HepG2 (cell line): ENCODE measurements around the gene MTMR3. TPM values are rescaled to one million over a fixed set of nuclear protein-coding genes. Genes with fewer than 3 reads are reported as not detected.

Source experiments
- AGO1 ChIP-seq: fragments of 200-400 bp; formaldehyde crosslinking; IDR thresholded peaks from 2 replicates; pipeline ENCODE4 v1.6.1; 2017; ENCODE audit warnings: mild to moderate bottlenecking, low read depth, low read length, moderate library complexity; ENCODE audit not compliant: poor library complexity, severe bottlenecking
- ATF1 ChIP-seq: IDR thresholded peaks from 2 replicates; pipeline ENCODE4 v1.6.1; 2016; ENCODE audit warnings: mild to moderate bottlenecking, control low read depth
- DNMT1 ChIP-seq: sonication (generic); formaldehyde crosslinking; IDR thresholded peaks from 2 replicates; pipeline ENCODE4 v1.5.1; 2020; ENCODE audit warnings: mild to moderate bottlenecking, missing genetic modification reagents
- FIP1L1 ChIP-seq: fragments of 200-400 bp; formaldehyde crosslinking; IDR thresholded peaks from 2 replicates; pipeline ENCODE4 v1.6.1; 2018; ENCODE audit warnings: low read depth, mild to moderate bottlenecking, low read length, moderate library complexity, borderline replicate concordance; ENCODE audit not compliant: insufficient read depth
- FOSL2 ChIP-seq: sonication (generic); formaldehyde crosslinking; IDR thresholded peaks from 2 replicates; pipeline ENCODE4 v1.4.0; 2020; ENCODE audit warnings: missing genetic modification reagents
- NR1H2 ChIP-seq: sonication (generic); formaldehyde crosslinking; IDR thresholded peaks from 2 replicates; pipeline ENCODE4 v1.8.1; 2022; ENCODE audit warnings: low read depth, missing genetic modification reagents, borderline replicate concordance
- RELA ChIP-seq: sonication (generic); formaldehyde crosslinking; IDR thresholded peaks from 2 replicates; pipeline ENCODE4 v1.4.0; 2020; ENCODE audit warnings: missing genetic modification reagents
- SMC3 ChIP-seq: IDR thresholded peaks from 2 replicates; pipeline ENCODE4 v1.6.1; 2011; ENCODE audit warnings: low read length, improper control_type of control experiment
- TFDP1 ChIP-seq: IDR thresholded peaks from 2 replicates; pipeline ENCODE4 v1.6.1; 2016; ENCODE audit warnings: missing compliant biosample characterization, missing genetic modification reagents, borderline replicate concordance
- ZNF263 ChIP-seq: sonication (generic); formaldehyde crosslinking; IDR thresholded peaks from 2 replicates; pipeline ENCODE4 v1.4.0; 2020; ENCODE audit warnings: missing genetic modification reagents
- ZNF451 ChIP-seq: sonication (generic); formaldehyde crosslinking; IDR thresholded peaks from 2 replicates; pipeline ENCODE4 v1.5.0; 2020; ENCODE audit warnings: mild to moderate bottlenecking, missing genetic modification reagents
- ZNF615 ChIP-seq: sonication (generic); formaldehyde crosslinking; IDR thresholded peaks from 2 replicates; pipeline ENCODE4 v1.5.0; 2020; ENCODE audit warnings: mild to moderate bottlenecking, missing genetic modification reagents, borderline replicate concordance
- ZNF770 ChIP-seq: sonication (generic); formaldehyde crosslinking; IDR thresholded peaks from 2 replicates; pipeline ENCODE4 v1.5.0; 2020; ENCODE audit warnings: mild to moderate bottlenecking, missing genetic modification reagents
- polyA plus RNA-seq, 8 experiments: library from polyadenylated mRNA; depleted of rRNA in 3 of 8; stranded (reverse) in 7 of 8; unstranded in 1 of 8; fragments of >200 nt; fragmentation: Illumina TruSeq in 4 of 8; extraction: Trizol in 4 of 8; gene quantifications; 2 replicates each; pipeline versions ENCODE4 v1.2.1 to v1.2.3, GENCODE V29; 2011 to 2016; ENCODE audit warnings: low read depth in 4 of 8, missing spikeins in 1 of 8, mixed read lengths in 1 of 8; ENCODE audit not compliant: insufficient read depth in 1 of 8
- total RNA-seq, 5 experiments: library from RNA; depleted of rRNA; stranded (reverse); fragments of >200 nt; fragmentation: Illumina TruSeq; extraction: Trizol; gene quantifications; 2 replicates each; pipeline ENCODE4 v1.2.3, GENCODE V29; 2016; ENCODE audit warnings: low read depth in 1 of 5
- TF ChIP-seq, protein P1 (sequence below): sonication (generic); formaldehyde crosslinking; conservative IDR thresholded peaks from 2 replicates; pipeline ENCODE4 v1.4.0; 2020; ENCODE audit warnings: missing genetic modification reagents
- TF ChIP-seq, protein P2 (sequence below): sonication (generic); formaldehyde crosslinking; IDR thresholded peaks from 2 replicates; pipeline ENCODE4 v1.4.0; 2020; ENCODE audit warnings: missing genetic modification reagents

MTMR3 gene
- total and polyA plus RNA-seq, 2 of the 13 experiments (the other 11 are each of a cell fraction or from before 2014, with no cell fraction given): 12.6 to 24.8 TPM

DNA sequence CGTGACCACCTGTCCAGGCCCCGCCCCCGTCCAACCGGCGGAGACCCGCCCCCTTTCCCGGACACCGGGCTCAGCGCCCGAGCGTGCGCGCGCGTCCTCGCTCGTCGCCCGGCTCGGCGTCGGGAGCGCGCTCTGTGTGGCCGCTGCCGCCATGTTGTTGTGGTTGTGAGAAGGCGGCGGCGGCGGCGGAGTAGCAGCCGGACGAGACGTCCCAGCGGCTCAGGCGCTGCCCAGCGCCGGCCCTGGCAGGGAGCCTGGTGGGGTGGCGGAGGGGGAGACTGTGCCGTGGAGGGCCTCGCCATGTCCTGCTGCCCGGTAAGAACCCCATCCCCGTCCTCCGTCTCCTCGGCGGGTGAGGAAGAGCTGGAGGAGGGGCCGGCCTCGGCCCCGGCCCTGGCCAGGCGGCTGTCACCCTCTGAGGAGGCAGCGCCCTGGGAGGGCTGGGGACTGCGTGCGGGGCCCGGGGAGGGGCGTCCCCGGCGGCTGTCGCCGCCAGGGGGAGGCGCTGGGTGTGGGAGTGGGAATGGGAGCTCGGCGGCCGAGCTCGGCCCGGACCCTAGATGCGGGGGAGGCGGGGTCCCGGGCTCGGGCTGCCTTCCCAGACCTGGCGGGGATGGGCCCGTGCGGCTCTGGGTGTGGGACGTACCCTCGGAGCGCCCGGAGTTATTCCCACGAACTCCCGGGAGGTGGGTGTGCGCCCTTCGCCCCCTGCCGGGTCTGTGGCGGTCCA, at the start of gene MTMR3 (continued):
- TF ChIP-seq, protein P1, sequence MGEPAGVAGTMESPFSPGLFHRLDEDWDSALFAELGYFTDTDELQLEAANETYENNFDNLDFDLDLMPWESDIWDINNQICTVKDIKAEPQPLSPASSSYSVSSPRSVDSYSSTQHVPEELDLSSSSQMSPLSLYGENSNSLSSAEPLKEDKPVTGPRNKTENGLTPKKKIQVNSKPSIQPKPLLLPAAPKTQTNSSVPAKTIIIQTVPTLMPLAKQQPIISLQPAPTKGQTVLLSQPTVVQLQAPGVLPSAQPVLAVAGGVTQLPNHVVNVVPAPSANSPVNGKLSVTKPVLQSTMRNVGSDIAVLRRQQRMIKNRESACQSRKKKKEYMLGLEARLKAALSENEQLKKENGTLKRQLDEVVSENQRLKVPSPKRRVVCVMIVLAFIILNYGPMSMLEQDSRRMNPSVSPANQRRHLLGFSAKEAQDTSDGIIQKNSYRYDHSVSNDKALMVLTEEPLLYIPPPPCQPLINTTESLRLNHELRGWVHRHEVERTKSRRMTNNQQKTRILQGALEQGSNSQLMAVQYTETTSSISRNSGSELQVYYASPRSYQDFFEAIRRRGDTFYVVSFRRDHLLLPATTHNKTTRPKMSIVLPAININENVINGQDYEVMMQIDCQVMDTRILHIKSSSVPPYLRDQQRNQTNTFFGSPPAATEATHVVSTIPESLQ (CRISPR knock-in tag): no peak
- TF ChIP-seq ZNF263 (CRISPR knock-in tag) (no peak; the same call in 1 of the 2 replicates), FOSL2 (no peak), AGO1 (peak; percentile 30), SMC3 (no peak), RELA (CRISPR knock-in tag) (no peak), TFDP1 (CRISPR knock-in tag) (0 out of 2 replicates have a peak, but pooled peaks have one; percentile 5), FIP1L1 (no peak), ATF1 (CRISPR knock-in tag) (no peak), NR1H2 (CRISPR knock-in tag) (no peak), ZNF615 (CRISPR knock-in tag) (no peak), ZNF770 (peak; percentile 27; the same call in 1 of the 2 replicates), ZNF451 (CRISPR knock-in tag) (no peak), DNMT1 (CRISPR knock-in tag) (no peak)
- TF ChIP-seq, protein P2, sequence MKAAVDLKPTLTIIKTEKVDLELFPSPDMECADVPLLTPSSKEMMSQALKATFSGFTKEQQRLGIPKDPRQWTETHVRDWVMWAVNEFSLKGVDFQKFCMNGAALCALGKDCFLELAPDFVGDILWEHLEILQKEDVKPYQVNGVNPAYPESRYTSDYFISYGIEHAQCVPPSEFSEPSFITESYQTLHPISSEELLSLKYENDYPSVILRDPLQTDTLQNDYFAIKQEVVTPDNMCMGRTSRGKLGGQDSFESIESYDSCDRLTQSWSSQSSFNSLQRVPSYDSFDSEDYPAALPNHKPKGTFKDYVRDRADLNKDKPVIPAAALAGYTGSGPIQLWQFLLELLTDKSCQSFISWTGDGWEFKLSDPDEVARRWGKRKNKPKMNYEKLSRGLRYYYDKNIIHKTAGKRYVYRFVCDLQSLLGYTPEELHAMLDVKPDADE (CRISPR knock-in tag): no peak
